Ectodermal cell (in vitro differentiated cells): ENCODE results near the gene VPREB1.
"Not testable (repeated sequence)": the region's sequence is repeated elsewhere in the genome, so short reads cannot be mapped to it uniquely, and the experiment has no call there.

Experiments used
- H3K27ac ChIP-seq: 2 replicates; pipeline ENCODE4 v1.7.0; 2013; ENCODE audit warnings: mild to moderate bottlenecking, low read depth, low read length; ENCODE audit not compliant: insufficient read depth, poor library complexity, severe bottlenecking
- H3K27me3 ChIP-seq: 2 replicates; pipeline ENCODE4 v1.7.0; 2013; ENCODE audit warnings: mild to moderate bottlenecking, low read length; ENCODE audit not compliant: insufficient read depth, control insufficient read depth, poor library complexity, severe bottlenecking
- H3K36me3 ChIP-seq: one replicate; pipeline ENCODE4 v1.7.0; 2013; ENCODE audit warnings: low read length; ENCODE audit not compliant: control insufficient read depth, insufficient read depth
- H3K4me1 ChIP-seq: one replicate; pipeline ENCODE4 v1.7.0; 2013; ENCODE audit warnings: low read length; ENCODE audit not compliant: control insufficient read depth, insufficient read depth
- H3K4me3 ChIP-seq: 2 replicates; pipeline ENCODE4 v1.7.0; 2013; ENCODE audit warnings: low read depth, low read length, control low read depth; ENCODE audit not compliant: insufficient read depth
- H3K9me3 ChIP-seq: 2 replicates; pipeline ENCODE4 v1.7.0; 2013; ENCODE audit warnings: mild to moderate bottlenecking, low read length, moderate library complexity; ENCODE audit not compliant: control insufficient read depth
- WGBS, 2 experiments: methylation state at CpG; one replicate each; pipeline ENCODE4 v1.1.7; 2013; ENCODE audit warnings: missing lambda C conversion rate in 2 of 2; 5-methylcytosine and 5-hydroxymethylcytosine counted together

The VPREB1 gene

DNA sequence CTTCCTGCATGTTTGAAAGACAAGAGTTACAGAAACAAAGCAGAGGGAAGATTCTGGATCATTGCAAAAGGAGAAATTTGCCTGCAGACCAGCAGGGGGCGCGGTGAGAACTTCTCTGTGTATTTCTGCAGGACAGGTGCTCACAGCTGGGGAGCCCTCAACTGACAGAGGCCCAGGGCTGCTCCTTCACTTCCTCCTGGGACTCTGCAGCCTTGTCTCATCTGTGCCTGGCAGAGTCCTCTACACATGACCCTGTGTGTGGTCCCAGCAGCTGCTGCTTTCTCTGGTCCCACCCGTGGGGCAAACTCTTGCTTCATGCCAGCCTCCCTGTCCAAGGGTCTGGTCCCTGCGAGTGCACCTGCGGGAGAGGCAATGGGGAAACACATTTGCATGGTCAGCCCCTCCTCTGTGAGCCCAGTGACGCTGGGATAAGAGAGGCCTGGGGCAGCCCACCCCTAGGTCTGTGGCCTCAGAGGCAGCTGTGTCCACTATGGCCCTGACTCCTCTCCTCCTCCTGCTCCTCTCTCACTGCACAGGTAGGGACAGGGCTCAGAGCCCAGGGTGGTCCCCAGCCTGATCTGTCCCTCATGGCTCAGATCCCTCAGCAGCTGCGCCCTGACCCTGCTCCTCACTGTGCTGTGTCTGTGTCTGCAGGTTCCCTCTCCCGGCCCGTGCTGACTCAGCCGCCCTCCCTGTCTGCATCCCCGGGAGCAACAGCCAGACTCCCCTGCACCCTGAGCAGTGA is 43.2 kb upstream of the VPREB1 start:
- Histone ChIP-seq H3K27me3 (peaks cover 100% of the 10 kb centered on the region), H3K9me3 (no peaks in the 10 kb centered on the region), H3K4me1 (peaks cover 5% of the 10 kb centered on the region), H3K36me3 (no peaks in the 10 kb centered on the region), H3K4me3 (no peak overlapping the region), H3K27ac (no peak overlapping the region)
- 60 to 61% methylated on average over 11 of the region's 11 CpGs for WGBS, 2 experiments

DNA sequence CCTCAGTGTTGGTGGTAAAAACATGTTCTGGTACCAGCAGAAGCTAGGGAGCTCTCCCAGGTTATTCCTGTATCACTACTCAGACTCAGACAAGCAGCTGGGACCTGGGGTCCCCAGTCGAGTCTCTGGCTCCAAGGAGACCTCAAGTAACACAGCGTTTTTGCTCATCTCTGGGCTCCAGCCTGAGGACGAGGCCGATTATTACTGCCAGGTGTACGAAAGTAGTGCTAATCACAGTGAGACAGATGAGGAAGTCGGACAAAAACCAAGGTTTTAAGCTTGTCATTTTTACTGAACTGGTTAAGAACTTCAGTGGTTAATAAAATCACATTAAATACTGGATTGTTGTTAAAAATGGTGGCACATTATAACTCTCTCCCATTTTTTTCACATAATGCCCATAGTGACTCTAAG is 42.6 kb upstream of the VPREB1 start:
- Histone ChIP-seq H3K9me3 (no peaks in the 10 kb centered on the region), H3K4me3 (no peak overlapping the region), H3K27me3 (peaks cover 100% of the 10 kb centered on the region), H3K4me1 (peaks cover 5% of the 10 kb centered on the region), H3K27ac (no peak overlapping the region), H3K36me3 (no peaks in the 10 kb centered on the region)
- 86 to 87% methylated on average over 6 of the region's 6 CpGs for WGBS, 2 experiments

DNA sequence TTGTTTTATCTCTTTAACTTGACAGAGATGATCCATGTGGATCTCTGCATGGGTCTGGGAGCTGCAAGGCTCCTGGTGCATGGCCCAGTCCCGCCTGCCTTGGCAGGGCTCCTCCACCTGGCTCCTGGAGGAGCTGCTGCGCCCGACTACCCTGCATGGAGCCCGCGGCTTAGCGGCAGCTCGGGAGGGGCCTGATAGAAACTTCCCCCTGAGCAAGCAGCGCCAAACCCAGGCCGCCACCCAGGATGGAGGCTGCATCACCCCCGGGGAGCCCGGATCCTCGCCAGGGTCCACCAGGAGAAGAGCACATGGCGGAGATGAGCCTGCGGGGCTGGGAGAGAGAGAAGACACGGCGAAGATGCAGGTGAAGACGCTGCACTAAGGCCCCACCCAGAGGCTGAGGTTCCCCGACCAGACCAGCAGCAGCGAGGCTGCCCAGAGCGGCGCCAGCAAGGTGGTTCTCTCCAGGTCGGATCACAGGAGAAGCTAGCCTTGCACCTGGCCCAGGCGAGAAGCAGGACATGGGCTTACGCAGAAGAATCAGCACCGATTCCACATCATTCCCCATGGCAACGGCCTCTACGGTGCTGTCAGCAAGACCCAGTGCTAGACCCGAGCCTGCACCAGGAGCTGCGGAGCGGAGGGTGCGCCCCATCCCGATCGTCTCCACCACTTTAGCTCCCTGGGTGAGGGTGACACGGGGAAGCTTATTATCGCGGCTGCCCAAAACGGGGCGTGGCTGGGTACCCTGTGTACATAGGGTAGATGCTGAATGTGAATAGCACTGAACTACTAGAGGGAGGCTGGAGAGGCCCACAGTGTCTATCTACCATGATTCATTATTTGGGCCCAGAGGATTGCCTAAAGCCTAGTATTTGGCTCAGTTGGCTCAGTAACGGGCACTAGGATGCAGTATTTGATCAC is 41.3 kb upstream of the VPREB1 start:
- Histone ChIP-seq H3K4me1 (peaks cover 5% of the 10 kb centered on the region), H3K36me3 (no peaks in the 10 kb centered on the region), H3K27ac (no peak overlapping the region), H3K9me3 (no peaks in the 10 kb centered on the region), H3K27me3 (peaks cover 100% of the 10 kb centered on the region), H3K4me3 (no peak overlapping the region)
- 82 to 84% methylated on average over 39 of the region's 39 CpGs for WGBS, 2 experiments

DNA sequence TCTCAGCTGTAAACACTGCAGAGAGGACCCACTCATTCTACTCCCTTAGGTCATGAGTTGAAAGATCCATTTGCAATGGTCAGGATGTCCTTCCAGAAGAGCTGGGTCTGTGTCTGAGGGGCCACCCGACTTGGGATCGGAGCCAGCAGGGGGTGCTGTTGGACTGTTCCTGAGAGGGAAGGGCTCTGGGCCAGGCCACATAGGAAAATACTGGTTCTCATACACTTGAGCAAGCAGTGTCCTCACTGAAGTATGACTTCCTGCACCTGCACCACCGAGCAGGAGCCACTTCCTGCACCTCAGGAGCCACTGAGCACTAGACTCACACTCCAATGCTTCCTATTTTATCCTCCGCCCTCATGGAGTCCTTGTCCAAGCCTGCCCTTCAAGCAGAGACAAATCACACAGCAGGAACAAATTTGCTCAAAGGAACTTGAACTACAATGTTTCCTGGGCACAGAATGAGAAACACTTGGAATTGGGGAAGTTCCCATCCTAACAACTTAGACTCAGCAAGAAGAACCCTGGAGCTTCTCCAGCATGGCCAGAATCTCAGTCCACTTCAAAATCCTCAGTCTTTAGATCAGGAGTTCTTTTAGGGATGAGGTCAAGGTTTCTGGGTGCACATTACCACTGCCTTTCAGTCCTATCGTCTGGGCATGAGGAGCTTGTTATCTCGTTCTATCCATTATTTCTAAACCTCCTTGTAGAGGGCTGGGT is 36.6 kb upstream of the VPREB1 start:
- Histone ChIP-seq H3K9me3 (no peaks in the 10 kb centered on the region), H3K4me3 (no peak overlapping the region), H3K4me1 (no peaks in the 10 kb centered on the region), H3K27ac (no peak overlapping the region), H3K36me3 (no peaks in the 10 kb centered on the region), H3K27me3 (peaks cover 92% of the 10 kb centered on the region)
- WGBS, 2 experiments, result 33% methylated on average over 6 of the region's 6 CpGs

DNA sequence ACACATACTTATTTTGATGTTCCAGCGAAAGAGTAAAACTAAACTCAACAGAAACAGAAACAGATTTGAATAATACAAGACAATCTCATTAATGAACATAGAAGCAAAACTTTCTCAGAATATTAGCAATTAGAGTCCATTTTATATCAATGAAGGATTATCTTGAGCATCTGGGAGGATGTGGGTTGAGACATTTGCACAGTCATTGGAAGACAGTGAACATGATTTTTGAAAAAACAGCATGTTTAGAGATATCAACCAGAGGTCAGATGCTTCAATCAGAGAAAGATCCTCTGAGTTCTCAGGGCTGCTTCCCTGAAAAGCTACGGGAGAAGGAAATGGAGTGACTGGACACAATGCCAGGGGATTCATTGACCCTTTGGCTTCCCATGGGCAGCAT is 35.9 kb upstream of the VPREB1 start:
- no peaks in the 10 kb centered on the region for H3K9me3 ChIP-seq
- no peak overlapping the region for H3K27ac ChIP-seq
- H3K4me3 ChIP-seq, result no peak overlapping the region
- H3K36me3 ChIP-seq, result no peaks in the 10 kb centered on the region
- H3K4me1 ChIP-seq, result no peaks in the 10 kb centered on the region
- WGBS, 2 experiments, result 56 to 77% methylated on average over 2 of the region's 2 CpGs
- peaks cover 92% of the 10 kb centered on the region for H3K27me3 ChIP-seq

DNA sequence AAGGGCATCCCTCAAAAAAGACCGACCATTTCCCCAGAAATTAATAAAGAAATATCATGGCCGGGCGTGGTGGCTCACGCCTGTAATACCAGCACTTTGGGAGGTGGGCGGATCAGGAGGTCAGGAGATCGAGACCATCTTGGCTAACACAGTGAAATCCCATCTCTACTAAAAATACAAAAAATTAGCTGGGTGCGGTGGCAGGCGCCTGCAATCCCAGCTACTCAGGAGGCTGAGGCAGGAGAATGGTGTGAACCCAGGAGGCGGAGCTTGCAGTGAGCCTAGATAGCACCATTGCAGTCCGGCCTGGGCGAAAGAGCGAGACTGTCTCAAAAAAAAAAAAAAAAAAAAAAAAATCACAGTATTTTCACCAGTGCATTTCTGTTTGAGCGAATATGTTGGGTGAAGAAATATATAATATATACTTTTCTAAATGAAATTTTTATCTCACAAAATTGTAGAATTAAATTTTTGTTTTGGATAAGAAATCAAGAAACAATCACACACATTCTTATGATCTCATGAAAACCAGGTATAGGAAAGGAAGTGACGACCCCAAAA is 35.4 kb upstream of the VPREB1 start:
- WGBS, 2 experiments, result 85 to 89% methylated on average over 10 of the region's 14 CpGs
- H3K4me1 ChIP-seq, H3K27ac ChIP-seq, H3K4me3 ChIP-seq, H3K9me3 ChIP-seq, H3K36me3 ChIP-seq: not testable (repeated sequence)
- H3K27me3 ChIP-seq, result peaks cover 92% of the 10 kb centered on the region

DNA sequence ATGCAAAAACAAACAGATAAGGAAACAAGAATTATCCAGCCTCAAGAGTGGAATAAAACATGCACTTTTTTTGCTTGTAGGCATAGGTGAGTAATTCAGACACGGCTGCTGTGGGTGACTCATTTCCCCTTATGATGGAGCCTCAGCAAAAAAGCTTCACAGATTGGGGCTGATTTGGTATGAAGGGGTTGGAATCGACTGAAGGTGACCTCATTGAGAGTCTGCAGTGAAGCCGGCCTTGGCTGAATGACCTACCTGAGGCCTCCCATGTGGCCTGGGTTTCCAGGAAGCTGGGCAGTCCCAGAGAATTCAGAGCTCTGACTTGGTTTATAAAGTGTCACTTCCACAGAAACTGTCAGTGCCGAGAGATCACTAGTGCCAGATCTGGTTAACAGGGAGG is 34.2 kb upstream of the VPREB1 start:
- peaks cover 92% of the 10 kb centered on the region for H3K27me3 ChIP-seq
- no peak overlapping the region for H3K4me3 ChIP-seq
- H3K27ac ChIP-seq, result no peak overlapping the region
- H3K36me3 ChIP-seq, result no peaks in the 10 kb centered on the region
- H3K4me1 ChIP-seq, result no peaks in the 10 kb centered on the region
- no peaks in the 10 kb centered on the region for H3K9me3 ChIP-seq
- WGBS, 2 experiments, result 71 to 76% methylated on average over 4 of the region's 4 CpGs

DNA sequence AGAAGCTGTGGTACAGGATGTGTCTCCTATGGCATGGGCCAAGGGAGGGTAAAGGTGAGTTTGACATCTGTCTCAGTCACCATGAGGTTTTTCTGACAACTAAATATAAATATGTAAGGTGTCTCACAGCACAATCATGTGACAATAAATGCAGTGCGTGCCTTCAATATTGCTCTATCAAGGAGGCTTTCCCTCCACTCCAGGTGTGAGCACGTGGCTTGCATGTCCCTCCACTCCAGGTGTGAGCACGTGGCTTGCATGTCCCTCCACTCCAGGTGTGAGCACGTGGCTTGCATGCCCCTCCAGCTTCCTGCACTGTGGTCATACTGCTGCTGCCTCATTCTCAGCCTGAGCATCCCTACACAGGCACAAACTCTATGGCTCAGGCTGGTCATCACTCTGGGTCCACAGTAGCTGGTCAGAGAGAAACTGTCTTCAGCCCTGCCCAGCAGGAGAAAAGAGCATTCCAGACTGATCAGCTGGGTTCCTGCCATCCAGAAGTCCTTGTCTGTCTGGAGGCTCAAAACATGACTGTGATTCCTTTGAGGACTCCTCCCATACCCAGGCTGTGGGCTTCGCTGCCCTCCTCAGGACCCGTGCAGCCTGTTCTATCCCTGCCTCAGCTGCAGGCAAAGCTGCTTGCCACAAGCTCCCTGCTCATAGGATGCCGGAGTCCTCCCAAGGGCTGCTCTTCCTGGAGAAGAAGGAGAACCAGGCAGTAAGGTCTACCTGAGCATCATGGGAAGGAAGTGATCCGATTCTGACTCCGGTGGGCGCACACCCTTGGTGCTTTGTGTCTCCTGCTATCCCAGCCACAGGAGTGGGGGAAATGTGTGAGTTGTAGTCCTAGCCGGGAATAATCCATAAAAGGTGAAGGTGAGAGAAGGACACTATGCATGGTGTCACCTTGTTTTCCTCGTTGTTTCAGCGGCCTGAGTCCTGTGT is 33.4 kb upstream of the VPREB1 start:
- H3K36me3 ChIP-seq, result no peaks in the 10 kb centered on the region
- H3K4me3 ChIP-seq, result no peak overlapping the region
- 73 to 75% methylated on average over 13 of the region's 13 CpGs for WGBS, 2 experiments
- no peaks in the 10 kb centered on the region for H3K9me3 ChIP-seq
- peaks cover 92% of the 10 kb centered on the region for H3K27me3 ChIP-seq
- H3K4me1 ChIP-seq, result no peaks in the 10 kb centered on the region
- no peak overlapping the region for H3K27ac ChIP-seq

DNA sequence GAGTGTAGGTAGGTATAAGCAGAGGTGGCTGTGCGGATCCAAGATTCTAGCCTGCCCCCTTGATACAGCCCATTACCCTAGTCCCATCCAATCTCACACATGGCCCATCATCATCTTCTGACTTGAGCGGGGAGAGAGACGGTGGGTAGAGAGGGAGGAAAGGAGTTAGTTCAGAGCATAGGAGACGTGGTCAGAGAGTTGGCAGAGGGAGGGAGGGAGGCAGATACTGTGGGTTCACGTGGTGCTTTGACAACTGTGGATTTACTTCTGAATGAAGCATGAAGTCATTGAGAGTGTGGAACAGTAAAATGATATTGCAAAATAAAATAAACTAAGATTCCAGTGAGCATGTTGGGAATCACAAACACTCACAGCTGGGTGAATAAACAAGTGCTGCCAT is 31.4 kb upstream of the VPREB1 start:
- H3K36me3 ChIP-seq, result no peaks in the 10 kb centered on the region
- WGBS, 2 experiments, result 40 to 51% methylated on average over 4 to 5 of the region's 5 CpGs
- H3K27ac ChIP-seq, result no peak overlapping the region
- no peak overlapping the region for H3K4me3 ChIP-seq
- H3K27me3 ChIP-seq, result peaks cover 92% of the 10 kb centered on the region
- H3K4me1 ChIP-seq, result no peaks in the 10 kb centered on the region
- H3K9me3 ChIP-seq, result no peaks in the 10 kb centered on the region
